ENCODE data around the gene KLHL11.

The KLHL11 gene

DNA sequence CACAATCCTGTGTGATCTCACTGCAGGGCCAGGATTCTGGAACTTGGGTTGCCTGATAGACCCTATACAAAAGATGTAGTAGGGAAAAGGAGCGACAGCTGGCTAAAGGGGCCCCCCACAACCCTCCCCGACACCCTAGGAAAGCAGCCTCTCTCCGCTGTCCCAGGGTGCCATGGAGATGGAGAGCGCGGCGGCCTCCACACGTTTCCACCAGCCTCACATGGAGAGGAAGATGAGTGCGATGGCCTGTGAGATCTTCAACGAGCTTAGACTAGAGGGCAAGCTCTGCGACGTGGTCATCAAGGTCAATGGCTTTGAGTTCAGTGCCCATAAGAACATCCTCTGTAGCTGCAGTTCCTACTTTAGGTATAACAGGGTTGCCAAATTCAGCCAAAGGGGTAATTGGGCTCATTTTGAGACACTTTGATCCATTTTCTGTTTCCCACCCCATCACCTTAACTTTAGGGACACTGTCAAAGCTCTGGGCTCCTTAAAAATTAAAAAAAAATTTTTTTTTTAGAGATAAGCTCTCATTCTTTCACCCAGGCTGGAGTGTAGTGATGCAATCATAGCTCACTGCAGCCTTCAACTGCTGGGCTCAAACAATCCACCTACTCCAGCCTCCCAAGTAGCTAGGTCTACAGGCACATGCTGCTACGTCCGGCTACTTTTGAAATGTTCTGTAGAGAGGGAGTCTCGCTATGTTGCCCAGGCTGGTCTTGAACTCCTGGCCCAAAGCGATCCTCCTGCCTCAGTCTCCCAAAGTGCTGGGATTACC lies 27.3 kb downstream of the KLHL11 start, which contains the start of gene KLHL10:
KLHL10 (plus strand) TSS at position 65 of the 778 bp plus-strand sequence; CDS start at position 173, 108 bp downstream.
- no peak for TF ChIP-seq EZH2phosphoT487 (IDR thresholded peaks at IDR 0.05; ENCODE audit: borderline replicate concordance)
- TF ChIP-seq, protein P1, sequence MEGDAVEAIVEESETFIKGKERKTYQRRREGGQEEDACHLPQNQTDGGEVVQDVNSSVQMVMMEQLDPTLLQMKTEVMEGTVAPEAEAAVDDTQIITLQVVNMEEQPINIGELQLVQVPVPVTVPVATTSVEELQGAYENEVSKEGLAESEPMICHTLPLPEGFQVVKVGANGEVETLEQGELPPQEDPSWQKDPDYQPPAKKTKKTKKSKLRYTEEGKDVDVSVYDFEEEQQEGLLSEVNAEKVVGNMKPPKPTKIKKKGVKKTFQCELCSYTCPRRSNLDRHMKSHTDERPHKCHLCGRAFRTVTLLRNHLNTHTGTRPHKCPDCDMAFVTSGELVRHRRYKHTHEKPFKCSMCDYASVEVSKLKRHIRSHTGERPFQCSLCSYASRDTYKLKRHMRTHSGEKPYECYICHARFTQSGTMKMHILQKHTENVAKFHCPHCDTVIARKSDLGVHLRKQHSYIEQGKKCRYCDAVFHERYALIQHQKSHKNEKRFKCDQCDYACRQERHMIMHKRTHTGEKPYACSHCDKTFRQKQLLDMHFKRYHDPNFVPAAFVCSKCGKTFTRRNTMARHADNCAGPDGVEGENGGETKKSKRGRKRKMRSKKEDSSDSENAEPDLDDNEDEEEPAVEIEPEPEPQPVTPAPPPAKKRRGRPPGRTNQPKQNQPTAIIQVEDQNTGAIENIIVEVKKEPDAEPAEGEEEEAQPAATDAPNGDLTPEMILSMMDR (conservative IDR thresholded peaks at IDR 0.05; ENCODE audit: low read length) = no peak
- no peaks in the 10 kb centered on the region for H4K20me1 ChIP-seq (ENCODE audit: insufficient read depth, low read length, poor library complexity, severe bottlenecking)
- no peaks in the 10 kb centered on the region for H3K27me3 ChIP-seq (ENCODE audit: insufficient read depth, low read length, poor library complexity, severe bottlenecking)
- H3K79me2 ChIP-seq (ENCODE audit: insufficient read depth, low read length) = peaks cover 10% of the 10 kb centered on the region; the same call in 1 of the 2 replicates
- peaks cover 8% of the 10 kb centered on the region for H3K4me1 ChIP-seq (ENCODE audit: insufficient read depth, low read length, poor library complexity, severe bottlenecking)
- no peaks in the 10 kb centered on the region for H3F3A ChIP-seq (ENCODE audit: low read depth)
- peak within 1 kb of the TSS; percentile 84 for H3K4me2 ChIP-seq (ENCODE audit: low read depth, low read length, poor library complexity, severe bottlenecking)
- no peaks in the 10 kb centered on the region for H3K9me2 ChIP-seq (replicated peaks; ENCODE audit: low read depth, low read length)
- no peaks in the 10 kb centered on the region for H3K36me3 ChIP-seq (ENCODE audit: insufficient read depth, low read length)
- H3K4me3 ChIP-seq (ENCODE audit: low read length, poor library complexity, severe bottlenecking) = peak within 1 kb of the TSS; percentile 82
- H3K9me3 ChIP-seq (ENCODE audit: insufficient read depth, low read depth, low read length) = no peaks in the 10 kb centered on the region
- H3K9ac ChIP-seq (ENCODE audit: low read depth, low read length, poor library complexity, severe bottlenecking) = peak within 1 kb of the TSS; percentile 83
- H2AFZ ChIP-seq (ENCODE audit: low read length) = peak within 1 kb of the TSS; percentile 99

DNA sequence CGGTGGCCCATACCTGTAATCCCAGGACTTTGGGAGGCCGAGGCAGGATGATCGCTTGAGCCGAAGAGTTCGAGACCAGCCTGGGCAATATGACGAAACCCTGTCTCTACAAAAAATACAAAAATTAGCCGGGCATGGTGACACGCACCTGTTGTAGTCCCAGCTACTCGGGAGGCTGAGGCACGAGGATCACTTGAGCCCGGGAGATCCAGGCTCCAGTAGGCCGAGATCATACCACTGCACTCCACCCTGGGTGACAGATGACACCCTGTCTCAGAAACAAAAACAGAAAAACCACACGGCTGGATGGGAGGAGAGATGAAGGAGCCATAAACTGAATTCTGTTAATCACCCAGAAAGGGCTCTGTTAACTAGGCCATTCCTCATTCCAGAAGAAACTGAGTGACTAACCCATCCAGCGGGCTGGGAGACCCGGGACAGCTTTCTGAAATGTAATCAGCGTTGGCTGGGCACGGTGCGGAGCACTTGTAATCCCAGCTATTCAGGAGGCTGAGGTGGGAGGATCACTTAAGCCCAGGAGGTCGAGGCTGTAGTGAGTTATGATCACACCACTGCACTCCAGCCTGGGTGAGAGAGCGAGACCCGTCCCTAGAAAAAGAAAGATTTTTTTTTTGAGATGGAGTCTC lies 28.6 kb downstream of the KLHL11 start:
- Histone ChIP-seq H3K9ac (ENCODE audit: low read depth, low read length, poor library complexity, severe bottlenecking) (peak overlapping the region; percentile 83), H2AFZ (ENCODE audit: low read length) (peak overlapping the region; percentile 99)

DNA sequence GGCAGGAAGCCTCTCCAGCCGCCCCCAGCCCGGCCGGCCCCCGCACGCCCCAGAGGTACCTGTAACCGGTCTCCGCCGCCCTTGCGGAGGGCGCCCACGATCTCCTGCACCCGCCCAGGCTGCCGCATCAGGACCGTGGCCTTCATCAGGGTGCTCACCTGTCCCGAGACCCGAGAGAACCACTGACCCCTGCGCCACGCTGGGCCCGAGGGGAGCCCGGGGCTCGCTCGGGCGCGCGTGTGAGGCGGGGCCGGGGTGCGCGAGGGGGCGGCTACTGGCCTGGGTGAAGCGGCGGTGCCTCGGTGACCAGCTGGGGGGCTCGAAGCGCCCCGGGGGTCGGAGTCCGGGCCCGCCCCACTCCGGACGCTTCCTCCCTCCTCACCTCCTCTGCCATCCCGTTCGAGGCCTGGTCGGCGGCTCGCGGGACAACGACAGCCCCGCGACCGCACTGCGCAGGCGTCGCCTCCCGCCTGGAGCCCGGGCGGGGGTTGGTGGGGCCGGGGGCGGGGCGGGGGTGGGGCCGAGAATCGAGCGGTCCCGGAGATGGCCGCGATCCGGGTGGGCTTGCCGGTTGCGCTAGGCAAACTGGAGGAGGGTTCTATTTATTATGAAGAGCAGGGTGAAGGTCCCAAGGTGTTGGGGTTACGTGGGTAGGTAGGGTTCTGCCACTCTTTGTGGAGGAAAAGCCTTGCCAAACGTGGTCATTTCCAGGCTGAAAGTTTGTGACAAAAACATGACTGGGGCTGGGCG lies 29.2 kb downstream of the KLHL11 start, which contains the start of gene NT5C3B:
NT5C3B (minus strand) TSS at position 433 of the 750 bp plus-strand sequence; CDS start at position 394, 39 bp downstream.
- no peaks in the 10 kb centered on the region for H3K27me3 ChIP-seq (ENCODE audit: insufficient read depth, low read length, poor library complexity, severe bottlenecking)
- no peaks in the 10 kb centered on the region for H3F3A ChIP-seq (ENCODE audit: low read depth)
- H3K9ac ChIP-seq (ENCODE audit: low read depth, low read length, poor library complexity, severe bottlenecking) = peak within 1 kb of the TSS; percentile 83
- H3K9me3 ChIP-seq (ENCODE audit: insufficient read depth, low read depth, low read length) = no peaks in the 10 kb centered on the region
- H3K79me2 ChIP-seq (ENCODE audit: insufficient read depth, low read length) = peaks cover 10% of the 10 kb centered on the region; the same call in 1 of the 2 replicates
- peak within 1 kb of the TSS; percentile 99 for H2AFZ ChIP-seq (ENCODE audit: low read length)
- H3K36me3 ChIP-seq (ENCODE audit: insufficient read depth, low read length) = no peaks in the 10 kb centered on the region
- peaks cover 8% of the 10 kb centered on the region for H3K4me1 ChIP-seq (ENCODE audit: insufficient read depth, low read length, poor library complexity, severe bottlenecking)
- H4K20me1 ChIP-seq (ENCODE audit: insufficient read depth, low read length, poor library complexity, severe bottlenecking) = no peaks in the 10 kb centered on the region
- peak within 1 kb of the TSS; percentile 84 for H3K4me2 ChIP-seq (ENCODE audit: low read depth, low read length, poor library complexity, severe bottlenecking)
- TF ChIP-seq, protein P1 (conservative IDR thresholded peaks at IDR 0.05; ENCODE audit: low read length) = no peak
- no peak for TF ChIP-seq EZH2phosphoT487 (IDR thresholded peaks at IDR 0.05; ENCODE audit: borderline replicate concordance)
- H3K9me2 ChIP-seq (replicated peaks; ENCODE audit: low read depth, low read length) = no peaks in the 10 kb centered on the region
- peak within 1 kb of the TSS; percentile 82 for H3K4me3 ChIP-seq (ENCODE audit: low read length, poor library complexity, severe bottlenecking)

More for the DNA sequence above, 28.6 kb downstream of the KLHL11 start:
- Histone ChIP-seq H3K4me1 (ENCODE audit: insufficient read depth, low read length, poor library complexity, severe bottlenecking) (peaks cover 8% of the 10 kb centered on the region), H3K9me3 (ENCODE audit: insufficient read depth, low read depth, low read length) (no peaks in the 10 kb centered on the region), H3K36me3 (ENCODE audit: insufficient read depth, low read length) (no peaks in the 10 kb centered on the region), H3K79me2 (ENCODE audit: insufficient read depth, low read length) (peaks cover 10% of the 10 kb centered on the region; the same call in 1 of the 2 replicates), H3K9me2 (replicated peaks; ENCODE audit: low read depth, low read length) (no peaks in the 10 kb centered on the region), H3K27me3 (ENCODE audit: insufficient read depth, low read length, poor library complexity, severe bottlenecking) (no peaks in the 10 kb centered on the region), H3F3A (ENCODE audit: low read depth) (no peaks in the 10 kb centered on the region), H3K4me3 (ENCODE audit: low read length, poor library complexity, severe bottlenecking) (peak overlapping the region; percentile 82), H3K4me2 (ENCODE audit: low read depth, low read length, poor library complexity, severe bottlenecking) (peak overlapping the region; percentile 84), H4K20me1 (ENCODE audit: insufficient read depth, low read length, poor library complexity, severe bottlenecking) (no peaks in the 10 kb centered on the region)
- TF ChIP-seq, protein P1 (conservative IDR thresholded peaks at IDR 0.05; ENCODE audit: low read length) = no peak
- TF ChIP-seq EZH2phosphoT487 (IDR thresholded peaks at IDR 0.05; ENCODE audit: borderline replicate concordance) = no peak

Data from Loucy (cell line).